HCEC 1CT (cell line): ENCODE measurements around the gene SSPN.

Source experiments
- DNase-seq: peaks from one replicate; pipeline ENCODE4 v3.0.0-alpha.2; 2017

Gene SSPN

GRCh38 chr12:26287671-26288381 lies 92.5 kb downstream of the SSPN start:
- no peak for DNase-seq

- DNase-seq, result no peak
Observed at GRCh38 chr12:26290565-26290964, 95.2 kb downstream of the SSPN start.

- DNase-seq, result no peak
Observed at GRCh38 chr12:26292596-26292995, 97.2 kb downstream of the SSPN start.

GRCh38 chr12:26293612-26294011 lies 98.2 kb downstream of the SSPN start:
- peak; percentile 6 for DNase-seq

- DNase-seq, result no peak
Observed at GRCh38 chr12:26295001-26295400, 99.6 kb downstream of the SSPN start.

GRCh38 chr12:26297396-26298070 lies 102.2 kb downstream of the SSPN start:
- DNase-seq, result no peak

GRCh38 chr12:26298785-26299621 lies 103.6 kb downstream of the SSPN start:
- peak; percentile 87 for DNase-seq

- DNase-seq, result no peak
Observed at GRCh38 chr12:26299751-26300150, 104.4 kb downstream of the SSPN start.
